ENCODE data around the gene OAS2. TPM values are rescaled to one million over a fixed set of nuclear protein-coding genes. Genes with fewer than 3 reads are reported as not detected.

Gene OAS2
- total and polyA plus RNA-seq, 8 donors, result 0.79 to 3.9 (median 1.2) TPM

DNA sequence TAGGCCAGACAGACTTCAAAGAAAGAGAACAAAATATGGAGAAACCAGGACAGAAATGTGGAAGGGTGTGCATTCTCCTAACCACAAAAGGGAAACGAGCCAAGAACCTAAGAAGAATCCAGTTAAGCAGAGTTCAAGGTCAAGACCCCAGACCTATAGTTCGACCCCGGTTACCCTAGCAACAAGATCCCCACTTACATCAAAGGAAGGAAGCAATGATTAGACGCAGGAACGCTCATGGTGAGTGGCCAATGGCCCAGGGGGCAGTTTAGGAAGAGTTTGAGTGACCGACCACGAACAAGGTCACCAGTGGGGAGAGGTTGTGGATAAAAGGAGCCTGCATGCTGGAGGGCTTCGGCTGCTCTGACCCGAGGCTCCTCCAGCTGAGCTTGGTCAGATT is 36.2 kb downstream of the OAS2 start:
- H3K9me3 ChIP-seq, result no peaks in the 10 kb centered on the region
- intact Hi-C loops (cut with DNase I), result no loop called here
- no peaks in the 10 kb centered on the region for H3K27me3 ChIP-seq
- no peaks in the 10 kb centered on the region for H3K36me3 ChIP-seq
- FAIRE-seq (no peak), ATAC-seq (no peak), DNase-seq (no peak)
- TF ChIP-seq, protein P1, sequence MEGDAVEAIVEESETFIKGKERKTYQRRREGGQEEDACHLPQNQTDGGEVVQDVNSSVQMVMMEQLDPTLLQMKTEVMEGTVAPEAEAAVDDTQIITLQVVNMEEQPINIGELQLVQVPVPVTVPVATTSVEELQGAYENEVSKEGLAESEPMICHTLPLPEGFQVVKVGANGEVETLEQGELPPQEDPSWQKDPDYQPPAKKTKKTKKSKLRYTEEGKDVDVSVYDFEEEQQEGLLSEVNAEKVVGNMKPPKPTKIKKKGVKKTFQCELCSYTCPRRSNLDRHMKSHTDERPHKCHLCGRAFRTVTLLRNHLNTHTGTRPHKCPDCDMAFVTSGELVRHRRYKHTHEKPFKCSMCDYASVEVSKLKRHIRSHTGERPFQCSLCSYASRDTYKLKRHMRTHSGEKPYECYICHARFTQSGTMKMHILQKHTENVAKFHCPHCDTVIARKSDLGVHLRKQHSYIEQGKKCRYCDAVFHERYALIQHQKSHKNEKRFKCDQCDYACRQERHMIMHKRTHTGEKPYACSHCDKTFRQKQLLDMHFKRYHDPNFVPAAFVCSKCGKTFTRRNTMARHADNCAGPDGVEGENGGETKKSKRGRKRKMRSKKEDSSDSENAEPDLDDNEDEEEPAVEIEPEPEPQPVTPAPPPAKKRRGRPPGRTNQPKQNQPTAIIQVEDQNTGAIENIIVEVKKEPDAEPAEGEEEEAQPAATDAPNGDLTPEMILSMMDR (IDR thresholded peaks at IDR 0.05), result no peak
- H3K4me3 ChIP-seq, result no peak overlapping the region
- 68 to 69% methylated on average over 9 of the region's 9 CpGs for WGBS, 2 donors
- no peaks in the 10 kb centered on the region for H3K4me1 ChIP-seq
- no peak overlapping the region for H3K27ac ChIP-seq

DNA sequence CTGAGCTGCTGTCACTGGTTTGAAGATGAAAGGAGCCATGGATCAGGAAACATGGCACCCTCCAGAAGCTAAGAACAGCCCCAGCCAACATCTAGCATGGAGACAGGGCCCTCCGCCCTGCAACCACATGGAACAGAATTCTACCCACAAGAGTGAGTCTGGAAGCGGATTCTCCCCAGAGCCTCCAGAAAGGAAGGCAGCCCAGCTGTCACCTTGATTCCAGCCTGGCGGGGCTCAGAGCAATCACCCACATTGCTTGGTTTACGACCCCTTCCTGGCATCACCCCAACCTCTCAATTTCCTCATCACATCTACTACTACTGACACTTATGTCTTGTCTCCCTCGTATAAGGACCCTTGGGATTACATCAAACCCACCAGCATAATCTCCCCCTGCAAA is 38.5 kb downstream of the OAS2 start:
- intact Hi-C loops (cut with DNase I), result no loop called here
- ATAC-seq (no peak), DNase-seq (no peak), FAIRE-seq (no peak)
- no peaks in the 10 kb centered on the region for H3K27me3 ChIP-seq
- WGBS, 2 donors, result 87 to 95% methylated on average over 5 of the region's 5 CpGs
- H3K27ac ChIP-seq, result no peak overlapping the region
- H3K4me3 ChIP-seq, result no peak overlapping the region
- no peaks in the 10 kb centered on the region for H3K4me1 ChIP-seq
- H3K9me3 ChIP-seq, result no peaks in the 10 kb centered on the region
- TF ChIP-seq, protein P1 (IDR thresholded peaks at IDR 0.05), result no peak
- no peaks in the 10 kb centered on the region for H3K36me3 ChIP-seq

DNA sequence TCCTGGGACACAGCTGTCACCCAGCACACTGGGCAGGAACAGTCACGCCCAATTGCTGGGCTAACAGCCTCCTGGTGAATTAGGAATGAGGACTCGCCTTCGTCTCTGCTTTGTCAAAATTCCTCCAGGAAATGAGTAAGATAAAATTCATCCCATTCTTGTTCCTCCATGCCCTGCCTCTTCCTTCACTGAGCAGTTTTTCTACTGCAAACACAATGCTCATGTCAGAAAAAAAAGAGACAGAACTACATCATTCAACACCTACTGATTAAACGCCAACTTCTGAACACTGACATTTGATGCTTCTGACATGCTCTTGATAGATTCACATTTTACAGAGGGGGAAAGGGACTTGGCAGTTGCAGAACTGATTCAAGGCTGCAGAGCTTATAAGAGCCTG is 40.7 kb downstream of the OAS2 start:
- FAIRE-seq (no peak), DNase-seq (no peak), ATAC-seq (no peak)
- Histone ChIP-seq H3K9me3 (no peaks in the 10 kb centered on the region), H3K36me3 (no peaks in the 10 kb centered on the region), H3K4me1 (no peaks in the 10 kb centered on the region), H3K27ac (no peak overlapping the region), H3K4me3 (no peak overlapping the region), H3K27me3 (no peaks in the 10 kb centered on the region)
- TF ChIP-seq, protein P1 (IDR thresholded peaks at IDR 0.05), result no peak
- intact Hi-C loops (cut with DNase I), result no loop called here
- whole genome bisulfite sequencing, 2 donors, result 74 to 79% methylated on average over 4 of the region's 4 CpGs

DNA sequence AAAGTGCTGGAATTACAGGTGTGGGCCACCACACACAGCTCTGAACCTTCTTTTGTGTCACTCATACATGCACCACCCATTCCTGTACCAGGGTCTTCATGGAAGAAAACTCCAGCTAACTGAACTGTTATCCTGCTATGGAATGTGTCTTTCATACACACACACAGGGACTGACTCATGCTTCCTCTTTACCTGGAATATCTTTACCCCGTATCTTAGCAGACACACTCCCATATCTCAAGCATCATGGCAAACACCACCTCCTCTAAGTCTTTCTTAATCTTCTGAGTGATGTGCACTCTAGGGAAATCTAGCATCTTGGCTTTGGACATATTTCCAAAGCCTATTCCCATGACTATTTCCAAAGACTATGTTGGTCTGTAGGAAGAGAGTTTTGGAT is 43.2 kb downstream of the OAS2 start:
- intact Hi-C loops (cut with DNase I), result no loop called here
- no peak for FAIRE-seq
- 79 to 93% methylated on average over 1 of the region's 1 CpG for WGBS, 2 donors

DNA sequence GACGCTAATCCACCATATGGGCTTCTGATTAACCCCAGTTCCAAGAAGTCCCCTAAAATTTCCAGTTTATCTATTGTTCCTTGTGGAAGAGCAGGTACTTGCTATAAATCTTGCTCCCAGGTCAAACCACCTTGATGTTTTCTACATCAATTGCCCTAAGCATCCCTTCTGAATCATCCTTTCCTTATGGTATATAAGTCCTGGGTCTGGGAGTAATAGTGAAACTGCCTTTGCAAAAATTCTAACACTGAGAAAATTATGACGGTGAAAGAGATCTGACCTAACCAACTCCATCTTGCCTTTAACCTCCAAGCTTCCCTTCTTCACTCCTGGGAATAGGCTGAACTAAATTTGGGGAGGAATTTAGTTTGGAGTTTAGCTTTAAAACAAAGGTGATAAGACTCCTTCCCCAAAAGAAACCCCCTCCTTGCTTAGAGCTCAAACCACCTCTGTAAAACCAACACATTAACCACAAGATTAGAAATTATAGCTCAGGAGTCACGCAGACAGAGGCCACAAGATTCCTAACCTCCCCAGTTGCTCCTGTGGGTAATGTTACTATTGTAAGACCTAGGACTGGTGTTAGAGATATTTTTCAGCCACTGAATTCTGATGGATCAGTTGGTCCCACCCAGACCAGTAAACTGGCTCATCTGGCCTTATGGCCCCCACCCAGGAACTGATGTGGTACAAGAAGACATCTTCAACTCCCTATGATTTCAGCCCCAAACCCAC is 44.4 kb downstream of the OAS2 start:
- 89 to 93% methylated on average over 3 of the region's 3 CpGs for WGBS, 2 donors
- no peak overlapping the region for H3K27ac ChIP-seq
- DNase-seq (no peak), FAIRE-seq (no peak), ATAC-seq (no peak)
- no peaks in the 10 kb centered on the region for H3K27me3 ChIP-seq
- H3K4me3 ChIP-seq, result no peak overlapping the region
- no peaks in the 10 kb centered on the region for H3K36me3 ChIP-seq
- no peaks in the 10 kb centered on the region for H3K4me1 ChIP-seq
- H3K9me3 ChIP-seq, result no peaks in the 10 kb centered on the region
- intact Hi-C loops (cut with DNase I), result no loop called here
- TF ChIP-seq, protein P1 (IDR thresholded peaks at IDR 0.05), result no peak

More for the DNA sequence above, 43.2 kb downstream of the OAS2 start:
- Histone ChIP-seq H3K36me3 (no peaks in the 10 kb centered on the region), H3K4me1 (no peaks in the 10 kb centered on the region), H3K4me3 (no peak overlapping the region), H3K27ac (no peak overlapping the region), H3K27me3 (no peaks in the 10 kb centered on the region), H3K9me3 (no peaks in the 10 kb centered on the region)
- DNase-seq, result no peak
- TF ChIP-seq, protein P1 (IDR thresholded peaks at IDR 0.05), result no peak
- no peak for ATAC-seq

Measured in pancreas (tissue), 10 donors.